M059J (cell line): ENCODE results near the gene COL4A6. TPM values are rescaled to one million over a fixed set of nuclear protein-coding genes. Genes with fewer than 3 reads are reported as not detected.

ENCODE experiments used
- DNase-seq: peaks from one replicate; pipeline ENCODE4 v3.0.0-alpha.2; 2012; ENCODE audit warnings: low read depth
- total RNA-seq: library from RNA; depleted of rRNA; stranded (reverse); fragments of >200 nt; shearing (Covaris generic); gene quantifications from 2 replicates; pipeline ENCODE4 v1.2.3, GENCODE V29; 2014

The COL4A6 gene
- total RNA-seq, 1 experiment from 2014 or later = 0.47 TPM

GRCh38 chrX:108216919-108217571 is 221.2 kb downstream of the COL4A6 start:
- DNase-seq = no peak

- no peak for DNase-seq
Observed at GRCh38 chrX:108216405-108216804, 221.8 kb downstream of the COL4A6 start.

GRCh38 chrX:108211301-108211700 is 226.9 kb downstream of the COL4A6 start:
- no peak for DNase-seq

- DNase-seq = no peak
Observed at GRCh38 chrX:108209006-108209554, 229.1 kb downstream of the COL4A6 start.

GRCh38 chrX:108203540-108203939 is 234.7 kb downstream of the COL4A6 start:
- DNase-seq = no peak

- DNase-seq = peak; percentile 12
Observed at GRCh38 chrX:108199691-108200090, 238.5 kb downstream of the COL4A6 start.

GRCh38 chrX:108199041-108199440 is 239.2 kb downstream of the COL4A6 start:
- no peak for DNase-seq

- no peak for DNase-seq
Observed at GRCh38 chrX:108198420-108198819, 239.8 kb downstream of the COL4A6 start.

GRCh38 chrX:108186811-108187210 is 251.4 kb downstream of the COL4A6 start:
- peak; percentile 95 for DNase-seq

- no peak for DNase-seq
Observed at GRCh38 chrX:108178143-108178498, 260.1 kb downstream of the COL4A6 start.

- peak; percentile 72 for DNase-seq
Observed at GRCh38 chrX:108177351-108178142, 260.7 kb downstream of the COL4A6 start.

GRCh38 chrX:108173874-108174273 is 264.3 kb downstream of the COL4A6 start:
- no peak for DNase-seq

GRCh38 chrX:108171671-108172070 is 266.6 kb downstream of the COL4A6 start:
- DNase-seq = no peak

GRCh38 chrX:108169768-108170167 is 268.5 kb downstream of the COL4A6 start:
- no peak for DNase-seq

GRCh38 chrX:108168961-108169740 is 269.1 kb downstream of the COL4A6 start:
- no peak for DNase-seq

GRCh38 chrX:108167211-108167872 is 270.9 kb downstream of the COL4A6 start:
- DNase-seq = peak; percentile 80

GRCh38 chrX:108165383-108166111 is 272.7 kb downstream of the COL4A6 start:
- DNase-seq = peak; percentile 68

GRCh38 chrX:108163333-108164082 is 274.7 kb downstream of the COL4A6 start:
- no peak for DNase-seq

GRCh38 chrX:108162265-108162664 is 276.0 kb downstream of the COL4A6 start:
- no peak for DNase-seq

GRCh38 chrX:108160309-108160708 is 277.9 kb downstream of the COL4A6 start:
- no peak for DNase-seq
